Endodermal cell (in vitro differentiated cells): ENCODE results near the gene ERC1. TPM values are rescaled to one million over a fixed set of nuclear protein-coding genes. Genes with fewer than 3 reads are reported as not detected.

Source experiments
- DNase-seq: peaks from one replicate; pipeline ENCODE4 v3.0.0-alpha.2; 2017
- H3K27ac ChIP-seq: 2 replicates; pipeline ENCODE4 v1.5.1; 2013; ENCODE audit warnings: mild to moderate bottlenecking, low read depth, low read length, moderate library complexity
- H3K27me3 ChIP-seq: 2 replicates; pipeline ENCODE4 v1.6.1; 2013; ENCODE audit warnings: mild to moderate bottlenecking, low read length, moderate library complexity; ENCODE audit not compliant: insufficient read depth, control insufficient read depth, poor library complexity, severe bottlenecking
- H3K36me3 ChIP-seq: 2 replicates; pipeline ENCODE4 v1.7.0; 2013; ENCODE audit warnings: mild to moderate bottlenecking, low read length, moderate library complexity; ENCODE audit not compliant: control insufficient read depth, insufficient read depth
- H3K4me1 ChIP-seq: one replicate; pipeline ENCODE4 v1.7.0; 2013; ENCODE audit warnings: low read length; ENCODE audit not compliant: control insufficient read depth, insufficient read depth
- H3K4me3 ChIP-seq: 2 replicates; pipeline ENCODE4 v1.5.1; 2013; ENCODE audit warnings: mild to moderate bottlenecking, low read length, moderate library complexity
- H3K9ac ChIP-seq: 2 replicates; pipeline ENCODE4 v1.6.1; 2013; ENCODE audit warnings: mild to moderate bottlenecking, low read length, moderate library complexity; ENCODE audit not compliant: poor library complexity, severe bottlenecking; ENCODE audit errors: extremely low read depth
- H3K9me3 ChIP-seq: 2 replicates; pipeline ENCODE4 v1.6.1; 2013; ENCODE audit warnings: mild to moderate bottlenecking, low read length, moderate library complexity; ENCODE audit not compliant: control insufficient read depth
- H3K27ac Mint-ChIP-seq: 2 replicates; pipeline ENCODE4 v1.8.0; 2020; ENCODE audit warnings: mixed read lengths
- H3K27me3 Mint-ChIP-seq: 2 replicates; pipeline ENCODE4 v1.8.0; 2021; ENCODE audit warnings: mild to moderate bottlenecking, mixed read lengths; ENCODE audit not compliant: insufficient read depth
- H3K36me3 Mint-ChIP-seq: 2 replicates; pipeline ENCODE4 v1.8.0; 2020; ENCODE audit warnings: low read depth, mixed read lengths
- H3K4me1 Mint-ChIP-seq: 2 replicates; pipeline ENCODE4 v1.8.0; 2020; ENCODE audit warnings: mixed read lengths
- H3K4me3 Mint-ChIP-seq: 2 replicates; pipeline ENCODE4 v1.8.0; 2020; ENCODE audit warnings: mild to moderate bottlenecking, moderate library complexity, mixed read lengths
- H3K9me3 Mint-ChIP-seq: 2 replicates; pipeline ENCODE4 v1.8.0; 2020; ENCODE audit warnings: mild to moderate bottlenecking, mixed read lengths
- WGBS, 2 experiments: methylation state at CpG; one replicate each; pipeline versions ENCODE4 v1.1.5 to v1.1.7; 2013; ENCODE audit warnings: missing lambda C conversion rate in 2 of 2, mixed read lengths in 1 of 2; ENCODE audit not compliant: insufficient coverage in 1 of 2, insufficient read length in 1 of 2; 5-methylcytosine and 5-hydroxymethylcytosine counted together
- total RNA-seq, 2 donors: library from RNA; stranded (reverse); fragmentation: NEBNext Ultra II Directional in 1 of 2; extraction: Animal tissue kit (Norgen Biotek cat#: 25700) in 1 of 2; gene quantifications; 2 replicates in 1 of 2; 3 replicates in 1 of 2; pipeline ENCODE4 v1.2.1, GENCODE V29; 2021
- TF ChIP-seq, protein P1 (sequence below): fragments of 200-600 bp; sonication (generic); conservative IDR thresholded peaks from 2 replicates; pipeline ENCODE4 v1.5.0; 2021; ENCODE audit warnings: antibody characterized with exemption, mild to moderate bottlenecking

ERC1 gene
- total RNA-seq, 2 donors from 2014 or later = 60.6 to 159 TPM

GRCh38 chr12:1284611-1285010, 293.6 kb downstream of the ERC1 start:
- Mint-ChIP-seq H3K36me3 (peaks cover 7% of the 10 kb centered on the region), H3K27ac (no peak overlapping the region), H3K4me1 (peaks cover 9% of the 10 kb centered on the region), H3K27me3 (no peaks in the 10 kb centered on the region), H3K4me3 (no peak overlapping the region), H3K9me3 (no peaks in the 10 kb centered on the region)
- Histone ChIP-seq H3K4me1 (no peaks in the 10 kb centered on the region), H3K27ac (no peak overlapping the region), H3K9ac (no peak overlapping the region), H3K4me3 (no peak overlapping the region), H3K36me3 (peaks cover 2% of the 10 kb centered on the region), H3K9me3 (no peaks in the 10 kb centered on the region), H3K27me3 (no peaks in the 10 kb centered on the region)
- DNase-seq = no peak
- WGBS, 2 experiments = 93 to 97% methylated on average over 3 to 4 of the region's 4 CpGs
- TF ChIP-seq, protein P1, sequence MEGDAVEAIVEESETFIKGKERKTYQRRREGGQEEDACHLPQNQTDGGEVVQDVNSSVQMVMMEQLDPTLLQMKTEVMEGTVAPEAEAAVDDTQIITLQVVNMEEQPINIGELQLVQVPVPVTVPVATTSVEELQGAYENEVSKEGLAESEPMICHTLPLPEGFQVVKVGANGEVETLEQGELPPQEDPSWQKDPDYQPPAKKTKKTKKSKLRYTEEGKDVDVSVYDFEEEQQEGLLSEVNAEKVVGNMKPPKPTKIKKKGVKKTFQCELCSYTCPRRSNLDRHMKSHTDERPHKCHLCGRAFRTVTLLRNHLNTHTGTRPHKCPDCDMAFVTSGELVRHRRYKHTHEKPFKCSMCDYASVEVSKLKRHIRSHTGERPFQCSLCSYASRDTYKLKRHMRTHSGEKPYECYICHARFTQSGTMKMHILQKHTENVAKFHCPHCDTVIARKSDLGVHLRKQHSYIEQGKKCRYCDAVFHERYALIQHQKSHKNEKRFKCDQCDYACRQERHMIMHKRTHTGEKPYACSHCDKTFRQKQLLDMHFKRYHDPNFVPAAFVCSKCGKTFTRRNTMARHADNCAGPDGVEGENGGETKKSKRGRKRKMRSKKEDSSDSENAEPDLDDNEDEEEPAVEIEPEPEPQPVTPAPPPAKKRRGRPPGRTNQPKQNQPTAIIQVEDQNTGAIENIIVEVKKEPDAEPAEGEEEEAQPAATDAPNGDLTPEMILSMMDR = no peak

- Histone ChIP-seq H3K27ac (no peak overlapping the region), H3K27me3 (no peaks in the 10 kb centered on the region), H3K4me3 (no peak overlapping the region), H3K9ac (no peak overlapping the region), H3K9me3 (no peaks in the 10 kb centered on the region), H3K36me3 (peaks cover 18% of the 10 kb centered on the region), H3K4me1 (no peaks in the 10 kb centered on the region)
- Mint-ChIP-seq H3K4me3 (no peak overlapping the region), H3K36me3 (peaks cover 24% of the 10 kb centered on the region), H3K4me1 (peaks cover 7% of the 10 kb centered on the region), H3K27me3 (no peaks in the 10 kb centered on the region), H3K9me3 (no peaks in the 10 kb centered on the region), H3K27ac (no peak overlapping the region)
- WGBS, 2 experiments = 91 to 100% methylated on average over 2 to 3 of the region's 3 CpGs
- DNase-seq = no peak
- TF ChIP-seq, protein P1 = no peak
Observed at GRCh38 chr12:1287446-1287975, 296.5 kb downstream of the ERC1 start.

DNA sequence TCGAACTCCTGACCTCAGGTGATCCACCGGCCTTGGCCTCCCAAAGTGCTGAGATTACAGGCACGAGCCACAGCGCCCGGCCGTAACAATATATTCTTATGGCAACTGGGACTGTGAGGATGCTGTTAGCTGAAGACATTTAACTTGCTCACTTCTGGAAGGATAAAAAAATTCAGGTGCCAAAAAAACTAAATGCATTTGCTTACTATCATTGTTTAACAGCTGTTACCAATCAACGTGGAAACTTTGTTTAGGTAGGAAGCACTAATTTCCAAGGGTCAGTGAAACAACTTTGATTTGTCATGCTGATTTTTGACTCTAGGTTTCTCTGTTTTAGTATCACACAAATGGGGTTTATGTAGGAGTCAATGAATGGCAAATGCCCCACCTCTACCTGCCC, 297.3 kb downstream of the ERC1 start:
- Histone ChIP-seq H3K9me3 (no peaks in the 10 kb centered on the region), H3K27me3 (no peaks in the 10 kb centered on the region), H3K9ac (no peak overlapping the region), H3K4me3 (no peak overlapping the region), H3K4me1 (no peaks in the 10 kb centered on the region), H3K27ac (no peak overlapping the region), H3K36me3 (peaks cover 18% of the 10 kb centered on the region)
- no peaks in the 10 kb centered on the region for H3K9me3 Mint-ChIP-seq
- peaks cover 25% of the 10 kb centered on the region for H3K36me3 Mint-ChIP-seq
- no peaks in the 10 kb centered on the region for H3K27me3 Mint-ChIP-seq
- no peaks in the 10 kb centered on the region for H3K4me1 Mint-ChIP-seq
- 93 to 100% methylated on average over 5 to 7 of the region's 7 CpGs for WGBS, 2 experiments
- H3K27ac Mint-ChIP-seq = no peak overlapping the region
- TF ChIP-seq, protein P1 = no peak
- no peak for DNase-seq
- H3K4me3 Mint-ChIP-seq = no peak overlapping the region
